GM23338 (cell line): ENCODE measurements around the gene TTC33. TPM values are rescaled to one million over a fixed set of nuclear protein-coding genes. Genes with fewer than 3 reads are reported as not detected.

Source experiments
- ATAC-seq: fragments of 200-7000 bp; cut with Tn5 transposase; 3 replicates; pipeline ENCODE4 v1.9.1; 2020
- DNase-seq: peaks from one replicate; pipeline ENCODE4 v3.0.0-alpha.2; 2015; ENCODE audit warnings: low spot score
- H2AFZ ChIP-seq: fragments of 200-600 bp; sonication (generic); 2 replicates; pipeline ENCODE4 v1.8.0; 2016; ENCODE audit warnings: antibody characterized with exemption, mild to moderate bottlenecking, moderate library complexity
- H3F3A ChIP-seq: fragments of 200-600 bp; sonication (generic); replicated peaks from 2 replicates; pipeline ENCODE4 v1.8.0; 2017; ENCODE audit warnings: antibody characterized with exemption, mixed run types, low read depth
- H3K27ac ChIP-seq: fragments of 200-600 bp; sonication (generic); 2 replicates; pipeline ENCODE4 v1.6.1; 2016; ENCODE audit warnings: low read depth
- H3K27me3 ChIP-seq: fragments of 200-600 bp; sonication (generic); 2 replicates; pipeline ENCODE4 v1.8.0; 2016; ENCODE audit warnings: mild to moderate bottlenecking, mixed run types, moderate library complexity; ENCODE audit not compliant: insufficient read depth
- H3K36me3 ChIP-seq: fragments of 200-600 bp; sonication (generic); 2 replicates; pipeline ENCODE4 v1.8.0; 2016; ENCODE audit warnings: mild to moderate bottlenecking; ENCODE audit not compliant: insufficient read depth
- H3K4me1 ChIP-seq: fragments of 200-600 bp; sonication (generic); 2 replicates; pipeline ENCODE4 v1.8.0; 2016; ENCODE audit warnings: mild to moderate bottlenecking, moderate library complexity; ENCODE audit not compliant: insufficient read depth
- H3K4me2 ChIP-seq: fragments of 200-600 bp; sonication (generic); 2 replicates; pipeline ENCODE4 v1.7.1; 2017; ENCODE audit warnings: mixed run types
- H3K4me3 ChIP-seq: fragments of 200-600 bp; sonication (generic); 2 replicates; pipeline ENCODE4 v1.6.1; 2016; ENCODE audit warnings: mixed run types
- H3K79me2 ChIP-seq: fragments of 200-600 bp; sonication (generic); replicated peaks from 2 replicates; pipeline ENCODE4 v1.8.0; 2017; ENCODE audit warnings: mild to moderate bottlenecking; ENCODE audit not compliant: insufficient read depth
- H3K9me2 ChIP-seq: fragments of 200-600 bp; sonication (generic); 2 replicates; pipeline ENCODE4 v1.8.0; 2017; ENCODE audit not compliant: insufficient read depth
- H4K20me1 ChIP-seq: fragments of 200-600 bp; sonication (generic); replicated peaks from 2 replicates; pipeline ENCODE4 v1.8.0; 2017; ENCODE audit warnings: mild to moderate bottlenecking; ENCODE audit not compliant: insufficient read depth
- H3K27ac Mint-ChIP-seq: 2 replicates; pipeline ENCODE4 v1.8.0; 2020; ENCODE audit warnings: inconsistent platforms, mild to moderate bottlenecking, moderate library complexity, mixed read lengths
- H3K27me3 Mint-ChIP-seq: 3 replicates; pipeline ENCODE4 v1.8.0; 2022; ENCODE audit warnings: low read depth, mild to moderate bottlenecking, moderate library complexity, mixed read lengths, inconsistent platforms; ENCODE audit not compliant: insufficient read depth, poor library complexity
- H3K36me3 Mint-ChIP-seq: 3 replicates; pipeline ENCODE4 v1.8.0; 2021; ENCODE audit warnings: low read depth, mild to moderate bottlenecking, inconsistent platforms, moderate library complexity, mixed read lengths
- H3K4me1 Mint-ChIP-seq: 3 replicates; pipeline ENCODE4 v1.8.0; 2020; ENCODE audit warnings: mild to moderate bottlenecking, inconsistent platforms, mixed read lengths
- H3K4me3 Mint-ChIP-seq: 3 replicates; pipeline ENCODE4 v1.8.0; 2021; ENCODE audit warnings: moderate library complexity, mild to moderate bottlenecking, inconsistent platforms, mixed read lengths
- H3K9me3 Mint-ChIP-seq: 3 replicates; pipeline ENCODE4 v1.8.0; 2020; ENCODE audit warnings: moderate library complexity, mild to moderate bottlenecking, inconsistent platforms, mixed read lengths
- CREB1 ChIP-seq: fragments of 250-450 bp; sonication (Bioruptor Pico); IDR thresholded peaks from 2 replicates; pipeline ENCODE4 v1.5.0; 2020; ENCODE audit warnings: low read depth, mild to moderate bottlenecking, moderate library complexity
- CTCF ChIP-seq, 2 experiments: fragments of 200-600 bp in 1 of 2; sonication (generic) in 1 of 2; conservative IDR thresholded peaks; 2 replicates each; pipeline versions ENCODE4 v1.5.1 to v1.6.1; 2016 to 2017; ENCODE audit warnings: antibody characterized with exemption in 2 of 2, low read depth in 2 of 2, mild to moderate bottlenecking in 2 of 2, moderate library complexity in 1 of 2
- ETS1 ChIP-seq: IDR thresholded peaks from 2 replicates; pipeline ENCODE4 v1.6.1; 2016; ENCODE audit warnings: antibody characterized with exemption
- EZH2 ChIP-seq: fragments of 200-600 bp; sonication (generic); IDR thresholded peaks from one replicate; pipeline ENCODE4 v1.8.0; 2017; ENCODE audit warnings: antibody characterized with exemption, mild to moderate bottlenecking, low read depth; ENCODE audit not compliant: unreplicated experiment
- EZH2phosphoT487 ChIP-seq: fragments of 200-600 bp; sonication (generic); IDR thresholded peaks from one replicate; pipeline ENCODE4 v1.8.1; 2018; ENCODE audit warnings: antibody characterized with exemption; ENCODE audit not compliant: unreplicated experiment
- JUNB ChIP-seq: IDR thresholded peaks from one replicate; pipeline ENCODE4 v1.6.1; 2016; ENCODE audit warnings: antibody characterized with exemption; ENCODE audit not compliant: unreplicated experiment
- NANOG ChIP-seq: IDR thresholded peaks from 2 replicates; pipeline ENCODE4 v1.6.1; 2016; ENCODE audit warnings: antibody characterized with exemption, borderline replicate concordance
- POLR2AphosphoS5 ChIP-seq: IDR thresholded peaks from 2 replicates; pipeline ENCODE4 v1.6.1; 2016; ENCODE audit warnings: antibody characterized with exemption, low read depth
- REST ChIP-seq: IDR thresholded peaks from one replicate; pipeline ENCODE4 v1.6.1; 2018; ENCODE audit warnings: antibody characterized with exemption; ENCODE audit not compliant: unreplicated experiment
- STAT1 ChIP-seq: IDR thresholded peaks from one replicate; pipeline ENCODE4 v1.6.1; 2016; ENCODE audit warnings: antibody characterized with exemption; ENCODE audit not compliant: unreplicated experiment
- ZNF114 ChIP-seq: fragments of 250-450 bp; sonication (Bioruptor Pico); IDR thresholded peaks from 2 replicates; pipeline ENCODE4 v1.5.0; 2020; ENCODE audit warnings: mild to moderate bottlenecking, moderate library complexity
- ZNF331 ChIP-seq: fragments of 250-450 bp; sonication (Bioruptor Pico); IDR thresholded peaks from 2 replicates; pipeline ENCODE4 v1.5.0; 2020; ENCODE audit warnings: low read depth, mild to moderate bottlenecking, moderate library complexity
- polyA plus RNA-seq: library from polyadenylated mRNA; unstranded; fragments of >200 nt; fragmentation: Nextera tagmentation; extraction: Ambion mirVana; gene quantifications from 2 replicates; pipeline ENCODE4 v1.2.1, GENCODE V29; 2016
- total RNA-seq: library from RNA; depleted of rRNA; stranded (reverse); fragments of >200 nt; shearing (Covaris generic); gene quantifications from 2 replicates; pipeline ENCODE4 v1.2.3, GENCODE V29; 2014
- TF ChIP-seq, protein P1 (sequence below): fragments of 250-450 bp; sonication (Bioruptor Pico); IDR thresholded peaks from 2 replicates; pipeline ENCODE4 v1.5.0; 2020; ENCODE audit warnings: mild to moderate bottlenecking, moderate library complexity

Gene TTC33
- total and polyA plus RNA-seq, 2 experiments from 2014 or later: 4.1 to 11.5 TPM

GRCh38 chr5:40746703-40747102 is 9.1 kb downstream of the TTC33 start:
- H3K9me2 ChIP-seq: no peaks in the 10 kb centered on the region
- H3K27ac ChIP-seq: no peak overlapping the region
- Mint-ChIP-seq H3K4me3 (no peak overlapping the region), H3K4me1 (no peaks in the 10 kb centered on the region), H3K27me3 (no peaks in the 10 kb centered on the region), H3K36me3 (no peaks in the 10 kb centered on the region), H3K27ac (no peak overlapping the region), H3K9me3 (no peaks in the 10 kb centered on the region)
- no peak overlapping the region for H3K4me3 ChIP-seq
- no peaks in the 10 kb centered on the region for H3F3A ChIP-seq
- no peaks in the 10 kb centered on the region for H4K20me1 ChIP-seq
- DNase-seq (no peak), ATAC-seq (no peak)
- H3K4me1 ChIP-seq: no peaks in the 10 kb centered on the region
- no peak for TF ChIP-seq ETS1
- TF ChIP-seq JUNB: no peak
- TF ChIP-seq EZH2phosphoT487: no peak
- no peak for TF ChIP-seq EZH2
- no peak for TF ChIP-seq ZNF114
- no peak for TF ChIP-seq CTCF (conservative IDR thresholded peaks at IDR 0.05; ENCODE audit: low read depth in 2 of 2)
- no peak for TF ChIP-seq ZNF331
- TF ChIP-seq NANOG: no peak
- no peak for TF ChIP-seq CREB1 (CRISPR knock-in tag)
- TF ChIP-seq REST: no peak
- TF ChIP-seq, protein P1, sequence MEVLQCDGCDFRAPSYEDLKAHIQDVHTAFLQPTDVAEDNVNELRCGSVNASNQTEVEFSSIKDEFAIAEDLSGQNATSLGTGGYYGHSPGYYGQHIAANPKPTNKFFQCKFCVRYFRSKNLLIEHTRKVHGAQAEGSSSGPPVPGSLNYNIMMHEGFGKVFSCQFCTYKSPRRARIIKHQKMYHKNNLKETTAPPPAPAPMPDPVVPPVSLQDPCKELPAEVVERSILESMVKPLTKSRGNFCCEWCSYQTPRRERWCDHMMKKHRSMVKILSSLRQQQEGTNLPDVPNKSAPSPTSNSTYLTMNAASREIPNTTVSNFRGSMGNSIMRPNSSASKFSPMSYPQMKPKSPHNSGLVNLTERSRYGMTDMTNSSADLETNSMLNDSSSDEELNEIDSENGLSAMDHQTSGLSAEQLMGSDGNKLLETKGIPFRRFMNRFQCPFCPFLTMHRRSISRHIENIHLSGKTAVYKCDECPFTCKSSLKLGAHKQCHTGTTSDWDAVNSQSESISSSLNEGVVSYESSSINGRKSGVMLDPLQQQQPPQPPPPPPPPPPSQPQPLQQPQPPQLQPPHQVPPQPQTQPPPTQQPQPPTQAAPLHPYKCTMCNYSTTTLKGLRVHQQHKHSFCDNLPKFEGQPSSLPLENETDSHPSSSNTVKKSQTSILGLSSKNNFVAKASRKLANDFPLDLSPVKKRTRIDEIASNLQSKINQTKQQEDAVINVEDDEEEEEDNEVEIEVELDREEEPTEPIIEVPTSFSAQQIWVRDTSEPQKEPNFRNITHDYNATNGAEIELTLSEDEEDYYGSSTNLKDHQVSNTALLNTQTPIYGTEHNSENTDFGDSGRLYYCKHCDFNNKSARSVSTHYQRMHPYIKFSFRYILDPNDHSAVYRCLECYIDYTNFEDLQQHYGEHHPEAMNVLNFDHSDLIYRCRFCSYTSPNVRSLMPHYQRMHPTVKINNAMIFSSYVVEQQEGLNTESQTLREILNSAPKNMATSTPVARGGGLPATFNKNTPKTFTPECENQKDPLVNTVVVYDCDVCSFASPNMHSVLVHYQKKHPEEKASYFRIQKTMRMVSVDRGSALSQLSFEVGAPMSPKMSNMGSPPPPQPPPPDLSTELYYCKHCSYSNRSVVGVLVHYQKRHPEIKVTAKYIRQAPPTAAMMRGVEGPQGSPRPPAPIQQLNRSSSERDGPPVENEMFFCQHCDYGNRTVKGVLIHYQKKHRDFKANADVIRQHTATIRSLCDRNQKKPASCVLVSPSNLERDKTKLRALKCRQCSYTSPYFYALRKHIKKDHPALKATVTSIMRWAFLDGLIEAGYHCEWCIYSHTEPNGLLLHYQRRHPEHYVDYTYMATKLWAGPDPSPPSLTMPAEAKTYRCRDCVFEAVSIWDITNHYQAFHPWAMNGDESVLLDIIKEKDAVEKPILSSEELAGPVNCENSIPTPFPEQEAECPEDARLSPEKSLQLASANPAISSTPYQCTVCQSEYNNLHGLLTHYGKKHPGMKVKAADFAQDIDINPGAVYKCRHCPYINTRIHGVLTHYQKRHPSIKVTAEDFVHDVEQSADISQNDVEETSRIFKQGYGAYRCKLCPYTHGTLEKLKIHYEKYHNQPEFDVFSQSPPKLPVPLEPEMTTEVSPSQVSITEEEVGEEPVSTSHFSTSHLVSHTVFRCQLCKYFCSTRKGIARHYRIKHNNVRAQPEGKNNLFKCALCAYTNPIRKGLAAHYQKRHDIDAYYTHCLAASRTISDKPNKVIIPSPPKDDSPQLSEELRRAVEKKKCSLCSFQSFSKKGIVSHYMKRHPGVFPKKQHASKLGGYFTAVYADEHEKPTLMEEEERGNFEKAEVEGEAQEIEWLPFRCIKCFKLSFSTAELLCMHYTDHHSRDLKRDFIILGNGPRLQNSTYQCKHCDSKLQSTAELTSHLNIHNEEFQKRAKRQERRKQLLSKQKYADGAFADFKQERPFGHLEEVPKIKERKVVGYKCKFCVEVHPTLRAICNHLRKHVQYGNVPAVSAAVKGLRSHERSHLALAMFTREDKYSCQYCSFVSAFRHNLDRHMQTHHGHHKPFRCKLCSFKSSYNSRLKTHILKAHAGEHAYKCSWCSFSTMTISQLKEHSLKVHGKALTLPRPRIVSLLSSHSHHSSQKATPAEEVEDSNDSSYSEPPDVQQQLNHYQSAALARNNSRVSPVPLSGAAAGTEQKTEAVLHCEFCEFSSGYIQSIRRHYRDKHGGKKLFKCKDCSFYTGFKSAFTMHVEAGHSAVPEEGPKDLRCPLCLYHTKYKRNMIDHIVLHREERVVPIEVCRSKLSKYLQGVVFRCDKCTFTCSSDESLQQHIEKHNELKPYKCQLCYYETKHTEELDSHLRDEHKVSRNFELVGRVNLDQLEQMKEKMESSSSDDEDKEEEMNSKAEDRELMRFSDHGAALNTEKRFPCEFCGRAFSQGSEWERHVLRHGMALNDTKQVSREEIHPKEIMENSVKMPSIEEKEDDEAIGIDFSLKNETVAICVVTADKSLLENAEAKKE (CRISPR knock-in tag): no peak
- TF ChIP-seq POLR2AphosphoS5: no peak
- TF ChIP-seq STAT1: no peak
- H3K27me3 ChIP-seq: no peaks in the 10 kb centered on the region
- H3K4me2 ChIP-seq: no peak overlapping the region
- H3K79me2 ChIP-seq: peaks cover 9% of the 10 kb centered on the region
- no peaks in the 10 kb centered on the region for H3K36me3 ChIP-seq
- H2AFZ ChIP-seq: no peak overlapping the region
